Fibroblast of lung (primary cell): ENCODE measurements around the gene CFAP161. TPM values are rescaled to one million over a fixed set of nuclear protein-coding genes. Genes with fewer than 3 reads are reported as not detected.

Source experiments
- DNase-seq, 2 donors: peaks; one replicate each; pipeline versions ENCODE4 v3.0.0 to v3.0.0-alpha.2; 2010; ENCODE audit warnings: low read depth in 2 of 2
- H2AFZ ChIP-seq: 2 replicates; pipeline ENCODE4 v1.5.1; 2012; ENCODE audit warnings: low read length, control low read depth, inconsistent platforms
- H3K27ac ChIP-seq: 2 replicates; pipeline ENCODE4 v1.5.1; 2011; ENCODE audit warnings: low read length, control low read depth; ENCODE audit not compliant: insufficient read depth
- H3K27me3 ChIP-seq: 2 replicates; pipeline ENCODE4 v1.5.1; 2011; ENCODE audit warnings: mild to moderate bottlenecking, low read length; ENCODE audit not compliant: control insufficient read depth, insufficient read depth
- H3K36me3 ChIP-seq: 2 replicates; pipeline ENCODE4 v1.5.1; 2011; ENCODE audit warnings: low read length; ENCODE audit not compliant: control insufficient read depth, insufficient read depth
- H3K4me1 ChIP-seq: 2 replicates; pipeline ENCODE4 v1.5.1; 2011; ENCODE audit warnings: low read length; ENCODE audit not compliant: control insufficient read depth, insufficient read depth; ENCODE audit errors: extremely low read depth
- H3K4me2 ChIP-seq: 2 replicates; pipeline ENCODE4 v1.5.1; 2011; ENCODE audit warnings: low read length, control low read depth; ENCODE audit not compliant: insufficient read depth; ENCODE audit errors: extremely low read depth
- H3K4me3 ChIP-seq, 4 experiments: fragments of 200-600 bp in 1 of 4; sonication (generic) in 1 of 4; replicated peaks in 1 of 4; 2 replicates each; pipeline ENCODE4 v1.5.1; 2011 to 2016; ENCODE audit warnings: low read length in 4 of 4, low read depth in 3 of 4, mild to moderate bottlenecking in 3 of 4, control low read depth in 2 of 4, inconsistent platforms in 1 of 4, mixed read lengths in 1 of 4; ENCODE audit not compliant: insufficient read depth in 1 of 4; ENCODE audit errors: control extremely low read depth in 1 of 4
- H3K79me2 ChIP-seq: 2 replicates; pipeline ENCODE4 v1.5.1; 2012; ENCODE audit warnings: mild to moderate bottlenecking, low read length, inconsistent platforms; ENCODE audit not compliant: control insufficient read depth, insufficient read depth
- H3K9ac ChIP-seq: 2 replicates; pipeline ENCODE4 v1.5.1; 2011; ENCODE audit warnings: mild to moderate bottlenecking, low read length, control low read depth; ENCODE audit not compliant: insufficient read depth
- H3K9me3 ChIP-seq: 2 replicates; pipeline ENCODE4 v1.5.1; 2012; ENCODE audit warnings: low read depth, low read length; ENCODE audit not compliant: control insufficient read depth, insufficient read depth
- H4K20me1 ChIP-seq: 2 replicates; pipeline ENCODE4 v1.5.1; 2011; ENCODE audit warnings: low read length; ENCODE audit not compliant: control insufficient read depth, insufficient read depth; ENCODE audit errors: extremely low read depth
- CTCF ChIP-seq, 2 donors: IDR thresholded peaks in 1 of 2; conservative IDR thresholded peaks in 1 of 2; 1 replicate in 1 of 2; 2 replicates in 1 of 2; pipeline ENCODE4 v1.5.1; 2011 to 2012; ENCODE audit warnings: low read length in 2 of 2, control low read depth in 1 of 2, inconsistent platforms in 1 of 2, low read depth in 1 of 2, mild to moderate bottlenecking in 1 of 2
- EZH2 ChIP-seq: IDR thresholded peaks from 2 replicates; pipeline ENCODE4 v1.5.1; 2012; ENCODE audit warnings: low read length, control low read depth, mild to moderate bottlenecking; ENCODE audit errors: missing control alignments
- polyA plus RNA-seq, 2 donors: library from polyadenylated mRNA; depleted of rRNA in 1 of 2; stranded (reverse) in 1 of 2; unstranded in 1 of 2; fragments of >200 nt; gene quantifications; 2 replicates each; pipeline ENCODE4 v1.2.1, GENCODE V29; 2011 to 2012; ENCODE audit warnings: missing spikeins in 1 of 2
- total RNA-seq: library from RNA; depleted of rRNA; stranded (reverse); fragments of >200 nt; gene quantifications from 2 replicates; pipeline ENCODE4 v1.2.1, GENCODE V29; 2014

Gene CFAP161
- total and polyA plus RNA-seq, 2 donors (not counting 1 experiment from before 2014, with no cell fraction given) = 0.17 TPM; not detected in 1

DNA sequence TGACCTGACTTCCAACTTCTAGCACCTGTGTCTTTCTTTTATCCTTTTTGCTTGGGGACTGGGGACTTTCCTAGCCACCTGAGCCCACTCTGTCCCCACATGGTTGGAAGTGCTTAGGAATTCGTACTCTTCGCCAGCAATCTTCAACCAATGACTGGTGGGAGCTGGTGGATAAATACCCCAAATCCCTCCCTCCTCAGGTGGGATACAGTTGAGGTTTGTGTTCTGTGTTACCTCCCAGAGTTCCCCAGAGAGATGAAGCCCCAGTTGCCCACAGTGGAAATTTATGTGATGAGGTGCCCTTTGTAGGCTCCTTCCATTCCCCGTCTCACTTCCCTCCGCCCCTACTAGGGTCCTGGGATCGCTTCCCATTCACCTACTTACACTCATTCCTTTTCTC is 40.1 kb upstream of the CFAP161 start:
- no peaks in the 10 kb centered on the region for H3K36me3 ChIP-seq
- no peak overlapping the region for H3K9ac ChIP-seq
- H3K79me2 ChIP-seq = no peaks in the 10 kb centered on the region
- DNase-seq = no peak
- no peaks in the 10 kb centered on the region for H3K9me3 ChIP-seq
- no peak overlapping the region for H3K4me3 ChIP-seq
- peaks cover 6% of the 10 kb centered on the region for H3K27me3 ChIP-seq
- peaks cover 4% of the 10 kb centered on the region for H3K4me1 ChIP-seq
- no peak overlapping the region for H2AFZ ChIP-seq
- TF ChIP-seq EZH2 (no peak), CTCF (conservative IDR thresholded peaks at IDR 0.05 in 1 of 2, IDR thresholded peaks at IDR 0.05 in 1 of 2; ENCODE audit: low read depth in 1 of 2, low read length in 2 of 2) (no peak)
- H4K20me1 ChIP-seq = no peaks in the 10 kb centered on the region
- H3K4me2 ChIP-seq = no peak overlapping the region
- H3K27ac ChIP-seq = no peak overlapping the region

DNA sequence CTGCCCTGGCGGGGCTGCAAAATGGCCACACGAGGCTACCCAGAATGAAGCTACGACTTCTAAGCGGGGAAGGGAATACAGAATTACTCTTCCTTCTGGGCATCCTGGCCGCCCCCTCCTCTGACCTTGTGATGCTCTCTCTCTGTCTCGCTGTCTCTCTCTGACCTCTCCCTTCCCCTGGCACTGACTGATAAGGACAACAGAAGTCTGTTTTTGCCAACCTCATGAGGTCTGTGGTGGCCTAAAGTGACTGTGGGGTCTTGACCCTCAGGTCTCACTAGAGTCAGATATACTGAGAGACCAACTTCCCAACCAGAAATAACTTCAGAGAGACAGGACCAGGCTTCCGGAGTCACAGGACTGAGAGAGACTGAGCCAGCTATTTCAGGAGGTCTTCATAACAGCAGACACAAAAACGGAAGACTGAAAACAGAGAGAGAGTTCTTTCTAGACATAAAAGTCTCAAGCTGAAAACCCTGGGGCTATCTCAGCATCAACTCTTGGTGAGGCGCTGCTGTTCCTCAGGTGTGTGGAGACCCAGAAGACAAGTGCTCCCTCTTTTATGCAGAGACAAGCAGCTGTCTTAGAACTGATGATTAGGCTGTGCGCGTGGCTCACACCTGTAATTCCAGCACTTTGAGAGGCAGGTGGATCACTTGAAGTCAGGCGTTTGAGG is 38.2 kb upstream of the CFAP161 start:
- no peak for DNase-seq
- H2AFZ ChIP-seq = no peak overlapping the region
- no peaks in the 10 kb centered on the region for H3K36me3 ChIP-seq
- H3K79me2 ChIP-seq = no peaks in the 10 kb centered on the region
- TF ChIP-seq CTCF (conservative IDR thresholded peaks at IDR 0.05 in 1 of 2, IDR thresholded peaks at IDR 0.05 in 1 of 2; ENCODE audit: low read depth in 1 of 2, low read length in 2 of 2) (no peak), EZH2 (no peak)
- H4K20me1 ChIP-seq = no peaks in the 10 kb centered on the region
- H3K4me1 ChIP-seq = peaks cover 6% of the 10 kb centered on the region
- H3K27ac ChIP-seq = no peak overlapping the region
- no peaks in the 10 kb centered on the region for H3K9me3 ChIP-seq
- H3K27me3 ChIP-seq = peaks cover 8% of the 10 kb centered on the region
- H3K9ac ChIP-seq = no peak overlapping the region
- H3K4me3 ChIP-seq = no peak overlapping the region
- H3K4me2 ChIP-seq = no peak overlapping the region

- no peak overlapping the region for H3K4me2 ChIP-seq
- H3K4me1 ChIP-seq = peaks cover 6% of the 10 kb centered on the region
- no peak for TF ChIP-seq EZH2
- TF ChIP-seq CTCF (conservative IDR thresholded peaks at IDR 0.05 in 1 of 2, IDR thresholded peaks at IDR 0.05 in 1 of 2; ENCODE audit: low read depth in 1 of 2, low read length in 2 of 2) = no peak
- H3K27me3 ChIP-seq = peaks cover 8% of the 10 kb centered on the region
- no peak overlapping the region for H3K4me3 ChIP-seq
- no peak overlapping the region for H2AFZ ChIP-seq
- no peaks in the 10 kb centered on the region for H3K9me3 ChIP-seq
- no peaks in the 10 kb centered on the region for H4K20me1 ChIP-seq
- H3K27ac ChIP-seq = no peak overlapping the region
- no peak overlapping the region for H3K9ac ChIP-seq
- H3K36me3 ChIP-seq = no peaks in the 10 kb centered on the region
- DNase-seq = no peak
- no peaks in the 10 kb centered on the region for H3K79me2 ChIP-seq
These were observed 37.7 kb upstream of the CFAP161 start for GRCh38 chr15:81096398-81096797.
